D721Med (cell line): ENCODE data around the gene IL17RE.

Experiments
- DNase-seq: peaks from one replicate; pipeline ENCODE4 v3.0.0; 2011; ENCODE audit warnings: low spot score; ENCODE audit not compliant: insufficient read length
- FAIRE-seq: peaks from 2 replicates; lab custom pipeline; 2011; peaks lifted over from hg19 to GRCh38; lab: Jason Lieb, UNC
- TF ChIP-seq, protein P1 (sequence below): IDR thresholded peaks from 2 replicates; pipeline ENCODE4 v1.5.1; 2012; ENCODE audit warnings: mild to moderate bottlenecking, control low read depth; ENCODE audit not compliant: insufficient read depth; ENCODE audit errors: missing control alignments

IL17RE gene

DNA sequence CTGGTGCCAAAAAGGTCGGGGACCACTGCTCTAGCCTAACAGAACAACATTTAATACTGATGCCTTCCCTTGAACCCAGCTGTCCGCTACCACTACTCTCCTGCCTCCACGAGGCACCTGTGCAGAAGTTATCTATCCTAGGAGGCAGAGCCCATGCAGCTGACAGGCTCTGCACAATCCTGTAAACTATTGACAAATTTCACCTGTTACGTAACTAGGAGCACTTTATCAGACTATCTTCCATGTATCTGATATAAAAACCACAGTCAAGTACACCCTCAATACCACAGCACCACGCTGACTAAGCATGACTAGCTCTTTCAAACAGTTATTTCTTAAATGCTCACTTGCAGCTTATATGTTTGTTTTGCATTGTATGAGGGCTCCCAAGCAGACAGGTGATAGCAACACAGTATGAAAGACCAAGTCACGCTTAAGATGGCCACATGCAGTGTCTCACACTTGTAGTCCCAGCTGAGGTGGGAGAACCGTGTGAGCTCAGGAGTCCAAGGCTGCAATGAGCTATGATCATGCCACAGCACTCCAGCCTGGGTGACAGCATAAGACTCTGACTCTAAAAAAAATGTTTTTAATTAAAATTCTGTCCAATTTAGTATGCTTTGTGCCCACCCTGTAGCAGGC, 9.8 kb downstream of the IL17RE start:
- FAIRE-seq: no peak
- DNase-seq: no peak
- TF ChIP-seq, protein P1, sequence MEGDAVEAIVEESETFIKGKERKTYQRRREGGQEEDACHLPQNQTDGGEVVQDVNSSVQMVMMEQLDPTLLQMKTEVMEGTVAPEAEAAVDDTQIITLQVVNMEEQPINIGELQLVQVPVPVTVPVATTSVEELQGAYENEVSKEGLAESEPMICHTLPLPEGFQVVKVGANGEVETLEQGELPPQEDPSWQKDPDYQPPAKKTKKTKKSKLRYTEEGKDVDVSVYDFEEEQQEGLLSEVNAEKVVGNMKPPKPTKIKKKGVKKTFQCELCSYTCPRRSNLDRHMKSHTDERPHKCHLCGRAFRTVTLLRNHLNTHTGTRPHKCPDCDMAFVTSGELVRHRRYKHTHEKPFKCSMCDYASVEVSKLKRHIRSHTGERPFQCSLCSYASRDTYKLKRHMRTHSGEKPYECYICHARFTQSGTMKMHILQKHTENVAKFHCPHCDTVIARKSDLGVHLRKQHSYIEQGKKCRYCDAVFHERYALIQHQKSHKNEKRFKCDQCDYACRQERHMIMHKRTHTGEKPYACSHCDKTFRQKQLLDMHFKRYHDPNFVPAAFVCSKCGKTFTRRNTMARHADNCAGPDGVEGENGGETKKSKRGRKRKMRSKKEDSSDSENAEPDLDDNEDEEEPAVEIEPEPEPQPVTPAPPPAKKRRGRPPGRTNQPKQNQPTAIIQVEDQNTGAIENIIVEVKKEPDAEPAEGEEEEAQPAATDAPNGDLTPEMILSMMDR: no peak

DNA sequence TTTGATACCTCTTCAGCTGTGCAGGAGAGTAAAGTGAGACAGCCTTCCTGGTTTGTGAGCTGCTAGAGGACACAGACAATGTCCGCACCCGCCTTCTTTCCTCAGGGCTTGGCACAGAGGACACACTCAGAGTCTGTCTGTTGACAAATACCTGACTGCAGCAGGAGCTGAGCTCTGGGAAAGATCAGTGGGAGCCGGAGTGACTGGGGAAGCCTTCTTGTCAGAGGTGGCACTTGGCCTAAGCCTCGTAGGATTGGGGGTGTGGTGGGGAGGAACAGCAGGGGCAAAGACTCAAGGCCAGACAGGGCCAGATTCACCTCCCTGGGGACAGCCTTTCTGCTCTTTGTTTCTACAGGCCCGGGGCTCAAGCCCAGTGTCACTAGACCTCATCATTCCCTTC, 11.0 kb downstream of the IL17RE start:
- DNase-seq: no peak
- FAIRE-seq: no peak
- TF ChIP-seq, protein P1: no peak

DNA sequence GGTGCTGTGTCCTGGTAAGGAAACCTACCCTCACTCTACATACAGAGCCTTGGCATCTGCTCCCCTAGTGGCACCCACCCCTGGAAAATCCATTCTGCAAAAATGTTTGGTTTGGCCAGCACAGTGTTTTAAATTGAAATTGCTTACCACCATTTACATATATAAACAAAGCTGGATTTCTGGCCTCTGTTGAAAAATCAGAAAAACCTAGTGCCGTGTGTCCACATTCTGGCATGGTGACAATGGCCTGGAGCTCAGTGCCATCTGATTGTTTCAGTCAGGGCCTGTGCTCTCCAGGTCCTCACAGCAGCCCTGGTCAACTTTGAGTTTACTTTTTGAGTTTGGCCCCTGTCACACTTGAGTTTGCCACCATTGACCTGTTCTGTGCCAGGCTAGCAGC, 11.4 kb downstream of the IL17RE start:
- no peak for DNase-seq
- TF ChIP-seq, protein P1: no peak
- no peak for FAIRE-seq

DNA sequence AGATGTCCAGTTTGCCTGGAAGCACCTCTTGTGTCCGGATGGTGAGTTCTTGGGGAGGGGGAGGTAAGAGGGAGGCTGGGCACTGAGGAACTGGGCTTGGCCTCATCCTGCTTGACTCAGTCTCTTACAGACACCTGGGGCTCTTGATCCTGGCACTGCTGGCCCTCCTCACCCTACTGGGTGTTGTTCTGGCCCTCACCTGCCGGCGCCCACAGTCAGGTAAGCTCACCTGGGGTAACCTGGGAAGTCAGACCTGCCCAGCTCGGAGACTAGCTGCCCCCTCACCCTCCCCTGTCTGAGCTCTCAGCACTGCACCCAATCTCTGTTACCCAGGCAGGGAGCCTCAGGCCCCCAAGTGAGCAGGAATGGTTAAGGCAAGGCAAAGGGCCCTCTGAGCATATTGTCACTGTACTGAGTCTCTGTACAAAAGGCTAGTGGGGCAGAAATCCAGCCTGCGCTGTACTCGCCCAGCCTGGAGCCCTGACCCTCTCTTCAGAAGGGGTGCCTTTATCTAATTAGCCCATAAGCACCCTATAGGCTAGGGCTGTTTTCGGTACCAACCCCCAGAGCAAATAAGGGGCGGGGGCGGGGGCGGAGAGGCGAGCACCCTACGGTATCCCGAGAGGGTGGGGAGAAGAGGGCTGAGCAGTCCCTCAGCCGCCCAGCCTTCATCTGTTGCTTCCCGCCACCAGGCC, 12.1 kb downstream of the IL17RE start:
- DNase-seq: no peak
- TF ChIP-seq, protein P1: no peak
- no peak for FAIRE-seq

DNA sequence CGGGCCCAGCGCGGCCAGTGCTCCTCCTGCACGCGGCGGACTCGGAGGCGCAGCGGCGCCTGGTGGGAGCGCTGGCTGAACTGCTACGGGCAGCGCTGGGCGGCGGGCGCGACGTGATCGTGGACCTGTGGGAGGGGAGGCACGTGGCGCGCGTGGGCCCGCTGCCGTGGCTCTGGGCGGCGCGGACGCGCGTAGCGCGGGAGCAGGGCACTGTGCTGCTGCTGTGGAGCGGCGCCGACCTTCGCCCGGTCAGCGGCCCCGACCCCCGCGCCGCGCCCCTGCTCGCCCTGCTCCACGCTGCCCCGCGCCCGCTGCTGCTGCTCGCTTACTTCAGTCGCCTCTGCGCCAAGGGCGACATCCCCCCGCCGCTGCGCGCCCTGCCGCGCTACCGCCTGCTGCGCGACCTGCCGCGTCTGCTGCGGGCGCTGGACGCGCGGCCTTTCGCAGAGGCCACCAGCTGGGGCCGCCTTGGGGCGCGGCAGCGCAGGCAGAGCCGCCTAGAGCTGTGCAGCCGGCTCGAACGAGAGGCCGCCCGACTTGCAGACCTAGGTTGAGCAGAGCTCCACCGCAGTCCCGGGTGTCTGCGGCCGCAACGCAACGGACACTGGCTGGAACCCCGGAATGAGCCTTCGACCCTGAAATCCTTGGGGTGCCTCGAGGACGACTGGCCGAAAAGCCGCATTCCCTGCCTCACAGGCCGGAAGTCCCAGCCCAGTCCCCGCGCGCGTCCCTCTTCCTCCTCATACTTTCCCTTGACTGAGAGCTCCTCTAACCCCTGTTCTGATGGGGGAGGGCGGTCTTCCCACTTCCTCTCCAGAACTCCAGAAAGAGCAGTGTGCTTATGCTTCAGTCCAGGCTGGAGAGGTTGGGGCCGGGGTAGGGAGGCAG, 12.8 kb downstream of the IL17RE start:
- TF ChIP-seq, protein P1: no peak
- DNase-seq (no peak), FAIRE-seq (no peak)

DNA sequence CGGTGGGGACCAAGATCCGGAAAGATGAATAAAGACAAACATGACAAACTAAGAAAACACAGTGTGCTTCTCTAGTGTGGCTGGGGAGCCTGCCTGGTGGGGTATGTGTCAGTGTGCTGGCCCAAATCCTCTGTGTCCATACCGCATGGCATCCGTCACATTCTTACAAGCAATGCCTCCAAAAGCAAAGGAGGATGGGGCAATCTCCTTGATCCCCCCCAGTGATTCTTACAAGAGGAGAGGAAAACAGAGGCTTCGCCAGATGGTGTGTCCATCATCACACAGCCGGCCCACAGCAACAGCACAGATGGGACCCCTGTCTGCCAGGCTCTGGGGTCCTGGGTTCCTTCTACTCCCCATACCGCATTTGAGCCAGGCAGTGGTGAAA, 13.7 kb downstream of the IL17RE start:
- TF ChIP-seq, protein P1: no peak
- FAIRE-seq: no peak
- DNase-seq: no peak
